ENCODE measurements around the gene PPP1R1B.

PPP1R1B gene

DNA sequence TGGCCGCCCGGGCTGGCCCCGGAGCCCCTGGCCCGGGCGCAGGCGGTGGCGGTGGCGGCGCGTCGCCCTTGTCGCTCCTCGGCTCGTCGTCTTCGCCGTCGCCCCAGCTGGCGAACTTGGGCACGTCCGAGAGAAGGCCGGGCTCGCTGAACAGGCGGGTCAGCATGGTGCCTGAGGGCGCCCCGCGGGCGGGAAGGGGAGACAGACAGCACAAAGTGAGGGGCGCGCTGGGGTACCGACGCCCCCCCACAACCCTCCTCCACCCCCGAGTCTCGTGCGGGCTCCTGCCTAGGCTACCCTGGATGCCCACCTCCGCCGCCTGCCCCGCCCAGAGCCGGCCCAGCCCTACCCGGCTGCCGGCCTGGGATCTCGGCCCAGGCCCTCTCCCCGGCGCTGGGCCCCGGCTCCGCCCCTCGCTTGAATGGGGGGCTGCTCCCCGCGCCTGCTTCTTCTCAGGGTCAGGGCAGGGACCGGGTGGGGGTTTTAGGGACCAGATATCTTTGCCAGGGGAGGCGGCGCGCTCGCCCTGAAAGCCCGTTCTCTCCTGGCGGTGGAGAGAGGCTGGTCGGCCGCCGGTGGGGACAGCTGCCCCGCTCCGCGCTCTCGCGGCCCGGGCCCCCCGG is 20.2 kb upstream of the PPP1R1B start:
- Histone ChIP-seq H3K27me3 (ENCODE audit: control insufficient read depth, insufficient read depth, low read length) (peaks cover 25% of the 10 kb centered on the region), H3K36me3 (ENCODE audit: control insufficient read depth, insufficient read depth, low read length) (no peaks in the 10 kb centered on the region), H3K4me2 (ENCODE audit: low read length) (peak overlapping the region; percentile 42), H3K79me2 (no peaks in the 10 kb centered on the region), H3K9me3 (ENCODE audit: control insufficient read depth, low read length) (no peaks in the 10 kb centered on the region), H3K4me3 (ENCODE audit: low read depth, low read length) (no peak overlapping the region), H3K9ac (no peak overlapping the region), H2AFZ (peak overlapping the region; percentile 25), H3K4me1 (no peaks in the 10 kb centered on the region), H3K27ac (no peak overlapping the region)
- TF ChIP-seq, protein P1, sequence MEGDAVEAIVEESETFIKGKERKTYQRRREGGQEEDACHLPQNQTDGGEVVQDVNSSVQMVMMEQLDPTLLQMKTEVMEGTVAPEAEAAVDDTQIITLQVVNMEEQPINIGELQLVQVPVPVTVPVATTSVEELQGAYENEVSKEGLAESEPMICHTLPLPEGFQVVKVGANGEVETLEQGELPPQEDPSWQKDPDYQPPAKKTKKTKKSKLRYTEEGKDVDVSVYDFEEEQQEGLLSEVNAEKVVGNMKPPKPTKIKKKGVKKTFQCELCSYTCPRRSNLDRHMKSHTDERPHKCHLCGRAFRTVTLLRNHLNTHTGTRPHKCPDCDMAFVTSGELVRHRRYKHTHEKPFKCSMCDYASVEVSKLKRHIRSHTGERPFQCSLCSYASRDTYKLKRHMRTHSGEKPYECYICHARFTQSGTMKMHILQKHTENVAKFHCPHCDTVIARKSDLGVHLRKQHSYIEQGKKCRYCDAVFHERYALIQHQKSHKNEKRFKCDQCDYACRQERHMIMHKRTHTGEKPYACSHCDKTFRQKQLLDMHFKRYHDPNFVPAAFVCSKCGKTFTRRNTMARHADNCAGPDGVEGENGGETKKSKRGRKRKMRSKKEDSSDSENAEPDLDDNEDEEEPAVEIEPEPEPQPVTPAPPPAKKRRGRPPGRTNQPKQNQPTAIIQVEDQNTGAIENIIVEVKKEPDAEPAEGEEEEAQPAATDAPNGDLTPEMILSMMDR (IDR thresholded peaks at IDR 0.05) = no peak

DNA sequence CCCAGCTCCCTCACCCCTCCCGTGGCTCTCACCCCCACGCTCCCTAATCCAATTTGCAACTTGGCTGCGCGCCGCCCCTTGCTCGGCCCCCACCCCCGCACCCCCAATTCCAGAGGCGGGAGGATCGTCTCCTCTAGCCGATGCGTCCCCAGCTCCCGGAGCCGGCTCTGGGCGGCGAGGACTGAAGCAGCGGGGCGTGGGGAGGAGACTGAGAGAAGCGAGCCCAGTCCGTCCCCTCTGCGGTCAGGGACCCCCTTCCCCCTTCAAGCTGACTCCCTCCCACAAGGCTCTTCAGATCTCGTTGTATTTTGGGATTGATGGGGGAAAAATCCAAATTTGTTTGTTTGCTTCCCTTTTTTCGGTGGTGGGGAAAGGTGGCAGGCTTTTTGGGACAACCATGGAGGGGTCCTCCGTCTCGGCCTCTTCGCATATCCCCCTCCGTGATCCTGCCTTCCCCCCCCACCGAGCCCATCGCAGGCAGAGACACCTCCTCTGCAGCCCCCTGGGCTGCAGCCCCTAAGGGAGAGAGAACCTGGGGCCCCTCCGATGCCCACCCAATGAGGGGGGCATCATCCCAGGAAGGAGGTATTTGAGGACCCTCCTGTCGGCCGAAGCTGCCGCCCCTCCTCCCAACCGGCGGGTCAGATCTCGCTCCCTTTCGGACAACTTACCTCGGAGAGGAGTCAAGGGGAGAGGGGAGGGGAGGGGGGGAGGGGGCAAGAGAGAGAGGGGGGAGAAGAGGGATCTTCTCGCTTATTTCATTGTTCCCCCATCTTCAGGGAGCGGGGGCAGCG is 19.5 kb upstream of the PPP1R1B start:
- Histone ChIP-seq H2AFZ (no peak overlapping the region), H3K9me3 (ENCODE audit: control insufficient read depth, low read length) (no peaks in the 10 kb centered on the region), H3K36me3 (ENCODE audit: control insufficient read depth, insufficient read depth, low read length) (no peaks in the 10 kb centered on the region), H3K27ac (no peak overlapping the region), H3K9ac (no peak overlapping the region), H3K27me3 (ENCODE audit: control insufficient read depth, insufficient read depth, low read length) (peaks cover 23% of the 10 kb centered on the region), H3K4me2 (ENCODE audit: low read length) (no peak overlapping the region), H3K4me1 (no peaks in the 10 kb centered on the region), H3K4me3 (ENCODE audit: low read depth, low read length) (no peak overlapping the region), H3K79me2 (no peaks in the 10 kb centered on the region)
- TF ChIP-seq, protein P1 (IDR thresholded peaks at IDR 0.05) = no peak

DNA sequence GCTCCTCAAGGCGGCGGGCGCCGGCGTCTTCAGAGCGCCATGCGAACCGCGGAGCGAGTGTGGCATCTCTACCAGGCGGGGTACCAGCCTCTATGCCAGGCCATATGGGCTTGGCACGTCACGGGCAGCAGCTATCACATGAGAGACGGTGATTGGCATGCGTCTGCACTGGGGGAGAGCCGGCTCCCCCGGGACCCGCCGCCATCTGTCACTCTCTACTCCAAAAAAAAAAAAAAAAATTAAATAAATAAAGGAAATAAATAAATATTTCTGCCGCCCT is 19.0 kb upstream of the PPP1R1B start, which contains the start of gene NEUROD2:
Gene NEUROD2, minus strand, starts transcription at position 70 of the 280 bp plus-strand sequence. CDS start 1,321 bp downstream, outside the sequence.
- peaks cover 22% of the 10 kb centered on the region for H3K27me3 ChIP-seq (ENCODE audit: control insufficient read depth, insufficient read depth, low read length)
- no peak within 1 kb of the TSS for H2AFZ ChIP-seq
- H3K79me2 ChIP-seq = no peaks in the 10 kb centered on the region
- H3K9me3 ChIP-seq (ENCODE audit: control insufficient read depth, low read length) = no peaks in the 10 kb centered on the region
- H3K4me3 ChIP-seq (ENCODE audit: low read depth, low read length) = no peak within 1 kb of the TSS
- no peaks in the 10 kb centered on the region for H3K36me3 ChIP-seq (ENCODE audit: control insufficient read depth, insufficient read depth, low read length)
- H3K4me2 ChIP-seq (ENCODE audit: low read length) = peak within 1 kb of the TSS; percentile 42
- TF ChIP-seq, protein P1 (IDR thresholded peaks at IDR 0.05) = no peak
- H3K9ac ChIP-seq = no peak within 1 kb of the TSS
- no peak within 1 kb of the TSS for H3K27ac ChIP-seq
- no peaks in the 10 kb centered on the region for H3K4me1 ChIP-seq

DNA sequence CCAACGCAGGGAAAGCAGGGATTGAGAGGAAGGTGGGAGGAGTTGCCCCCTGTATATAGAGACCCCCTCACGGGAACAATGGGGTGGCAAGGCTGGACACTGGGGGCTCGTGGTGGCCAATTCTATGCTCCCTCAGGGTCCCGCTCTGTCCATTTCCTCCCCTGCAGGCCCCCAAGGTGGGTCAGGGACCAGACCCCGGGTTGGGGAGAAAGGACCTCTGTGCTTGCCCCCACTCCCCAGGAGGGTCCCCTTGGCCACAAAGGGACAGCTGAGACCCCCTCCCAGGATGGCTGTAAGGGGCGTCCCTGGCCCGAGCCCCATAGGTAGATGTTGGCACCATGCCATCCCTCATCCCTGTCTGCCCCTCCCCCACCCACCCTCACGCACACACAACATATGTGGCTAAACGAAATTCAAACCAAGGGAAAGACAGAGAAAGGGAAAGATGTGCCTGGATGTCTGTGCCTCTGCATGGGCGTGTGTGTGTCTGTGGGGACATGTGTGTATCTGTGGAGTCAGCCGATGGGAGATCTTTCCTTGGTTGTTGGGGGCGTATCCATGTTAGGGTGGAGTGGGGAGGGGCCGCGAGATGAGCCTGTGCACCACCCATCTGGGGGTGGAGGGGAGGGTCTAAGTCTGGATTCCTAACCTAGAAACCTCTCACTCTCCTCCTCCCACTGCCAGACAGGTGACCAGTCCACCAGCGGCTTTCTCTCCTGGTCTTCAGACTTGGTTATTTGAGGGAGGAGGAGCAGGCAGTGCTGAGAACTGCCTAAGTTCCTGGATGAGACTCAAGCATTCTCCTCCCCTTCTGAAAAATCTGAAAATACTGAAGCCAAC is 18.4 kb upstream of the PPP1R1B start:
- TF ChIP-seq, protein P1 (IDR thresholded peaks at IDR 0.05) = no peak
- Histone ChIP-seq H3K27me3 (ENCODE audit: control insufficient read depth, insufficient read depth, low read length) (peaks cover 20% of the 10 kb centered on the region), H3K4me3 (ENCODE audit: low read depth, low read length) (no peak overlapping the region), H3K36me3 (ENCODE audit: control insufficient read depth, insufficient read depth, low read length) (no peaks in the 10 kb centered on the region), H2AFZ (no peak overlapping the region), H3K79me2 (no peaks in the 10 kb centered on the region), H3K27ac (no peak overlapping the region), H3K9ac (no peak overlapping the region), H3K9me3 (ENCODE audit: control insufficient read depth, low read length) (no peaks in the 10 kb centered on the region), H3K4me1 (no peaks in the 10 kb centered on the region), H3K4me2 (ENCODE audit: low read length) (no peak overlapping the region)

Data from parathyroid adenoma (tissue), 2 donors.